ENCODE data around the gene TUBAL3. TPM values are rescaled to one million over a fixed set of nuclear protein-coding genes. Genes with fewer than 3 reads are reported as not detected.

Gene TUBAL3
- polyA plus RNA-seq, 1 experiment = not detected

- DNase-seq (ENCODE audit: low read depth, low spot score) = no peak
- TF ChIP-seq CTCF (IDR thresholded peaks at IDR 0.05; ENCODE audit: low read depth, low read length) = no peak
- Histone ChIP-seq H3K27me3 (ENCODE audit: control insufficient read depth, insufficient read depth, low read length) (peaks cover 2% of the 10 kb centered on the region), H3K4me3 (ENCODE audit: low read depth, low read length) (no peak overlapping the region), H3K27ac (ENCODE audit: low read depth, low read length) (no peak overlapping the region), H3K9me3 (ENCODE audit: control insufficient read depth, insufficient read depth, low read length) (peaks cover 8% of the 10 kb centered on the region; the same call in 1 of the 2 replicates)
- POLR2A ChIA-PET = no interaction called here
- CTCF ChIA-PET = interaction anchor here (1.5 kb wide), 1 partner anchor 527 kb away, joined by 4 read pairs; no protein-coding TSS in a partner anchor
Measured at GRCh38 chr10:5376450-5376849, 28.2 kb downstream of the TUBAL3 start.

GRCh38 chr10:5373891-5374611, 30.6 kb downstream of the TUBAL3 start:
- POLR2A ChIA-PET = no interaction called here
- TF ChIP-seq CTCF (IDR thresholded peaks at IDR 0.05; ENCODE audit: low read depth, low read length) = no peak
- peaks cover 2% of the 10 kb centered on the region for H3K27me3 ChIP-seq (ENCODE audit: control insufficient read depth, insufficient read depth, low read length)
- peaks cover 11% of the 10 kb centered on the region; the same call in 1 of the 2 replicates for H3K9me3 ChIP-seq (ENCODE audit: control insufficient read depth, insufficient read depth, low read length)
- H3K4me3 ChIP-seq (ENCODE audit: low read depth, low read length) = no peak overlapping the region
- no peak for DNase-seq (ENCODE audit: low read depth, low spot score)
- no peak overlapping the region for H3K27ac ChIP-seq (ENCODE audit: low read depth, low read length)
- CTCF ChIA-PET = no interaction called here

GRCh38 chr10:5373307-5373706, 31.3 kb downstream of the TUBAL3 start:
- DNase-seq (ENCODE audit: low read depth, low spot score) = no peak
- Histone ChIP-seq H3K9me3 (ENCODE audit: control insufficient read depth, insufficient read depth, low read length) (peaks cover 11% of the 10 kb centered on the region; the same call in 1 of the 2 replicates), H3K27ac (ENCODE audit: low read depth, low read length) (no peak overlapping the region), H3K4me3 (ENCODE audit: low read depth, low read length) (no peak overlapping the region), H3K27me3 (ENCODE audit: control insufficient read depth, insufficient read depth, low read length) (peaks cover 2% of the 10 kb centered on the region)
- ChIA-PET POLR2A (no interaction called here), CTCF (interaction anchor here (1.1 kb wide), 1 partner anchor 523 kb away, joined by 4 read pairs; no protein-coding TSS in a partner anchor)
- TF ChIP-seq CTCF (IDR thresholded peaks at IDR 0.05; ENCODE audit: low read depth, low read length) = no peak

GRCh38 chr10:5370493-5371352, 33.9 kb downstream of the TUBAL3 start:
- Histone ChIP-seq H3K27me3 (ENCODE audit: control insufficient read depth, insufficient read depth, low read length) (peaks cover 2% of the 10 kb centered on the region), H3K27ac (ENCODE audit: low read depth, low read length) (no peak overlapping the region), H3K9me3 (ENCODE audit: control insufficient read depth, insufficient read depth, low read length) (peaks cover 11% of the 10 kb centered on the region; the same call in 1 of the 2 replicates), H3K4me3 (ENCODE audit: low read depth, low read length) (no peak overlapping the region)
- ChIA-PET CTCF (no interaction called here), POLR2A (no interaction called here)
- DNase-seq (ENCODE audit: low read depth, low spot score) = no peak
- TF ChIP-seq CTCF (IDR thresholded peaks at IDR 0.05; ENCODE audit: low read depth, low read length) = no peak

Data from AG04450 (cell line).